Endothelial cell of umbilical vein (primary cell): Measurements from ENCODE around the gene SVIL. TPM values are rescaled to one million over a fixed set of nuclear protein-coding genes. Genes with fewer than 3 reads are reported as not detected.
"Not testable (repeated sequence)": the region's sequence is repeated elsewhere in the genome, so short reads cannot be mapped to it uniquely, and the experiment has no call there.

Experiments used
- BruUV-seq: library from RNA; stranded (reverse); fragments of 400-500 nt; replicated peaks from 2 replicates; lab custom pipeline; 2021; lab: Mats Ljungman, UMichigan
- CTCF ChIA-PET: fragments of 300-600, 350-600 bp; sonication (Branson Sonifier 250); formaldehyde crosslinking; loops from one replicate; lab custom pipeline; 2021; ENCODE audit warnings: antibody characterized with exemption, inconsistent platforms; lab: Charles Lee
- POLR2A ChIA-PET: fragments of 300-600, 350-600 bp; sonication (Branson Sonifier 250); formaldehyde crosslinking; loops from one replicate; lab custom pipeline; 2021; ENCODE audit warnings: antibody characterized with exemption, inconsistent platforms; lab: Charles Lee
- DNase-seq: peaks from one replicate; pipeline ENCODE4 v3.0.0-alpha.2; 2011; ENCODE audit warnings: low read depth, low spot score
- FAIRE-seq: peaks from 2 replicates; lab custom pipeline; 2011; peaks lifted over from hg19 to GRCh38; lab: Jason Lieb, UNC
- H2AFZ ChIP-seq: 2 replicates; pipeline ENCODE4 v1.6.0; 2012; ENCODE audit warnings: low read depth, low read length, control low read depth, inconsistent platforms
- H3K27ac ChIP-seq: 2 replicates; pipeline ENCODE4 v1.5.1; 2011; ENCODE audit warnings: low read depth, mild to moderate bottlenecking, control low read depth, low read length, moderate library complexity; ENCODE audit not compliant: insufficient read depth
- H3K27me3 ChIP-seq, 2 experiments: 2 replicates each; pipeline versions ENCODE4 v1.6.0 to v1.6.1; 2011; ENCODE audit warnings: low read length in 2 of 2, mixed read lengths in 1 of 2; ENCODE audit not compliant: control insufficient read depth in 2 of 2, insufficient read depth in 2 of 2
- H3K36me3 ChIP-seq, 2 experiments: 2 replicates in 1 of 2; 3 replicates in 1 of 2; pipeline ENCODE4 v1.5.1; 2011; ENCODE audit warnings: low read length in 2 of 2, mild to moderate bottlenecking in 1 of 2, moderate library complexity in 1 of 2; ENCODE audit not compliant: control insufficient read depth in 2 of 2, insufficient read depth in 2 of 2; ENCODE audit errors: extremely low read depth in 1 of 2
- H3K4me1 ChIP-seq: 3 replicates; pipeline ENCODE4 v1.5.1; 2011; ENCODE audit warnings: mild to moderate bottlenecking, low read length; ENCODE audit not compliant: control insufficient read depth, insufficient read depth; ENCODE audit errors: extremely low read depth
- H3K4me2 ChIP-seq: 2 replicates; pipeline ENCODE4 v1.6.1; 2011; ENCODE audit warnings: low read length, control low read depth, mixed read lengths; ENCODE audit not compliant: insufficient read depth
- H3K4me3 ChIP-seq, 3 experiments: fragments of 200-600 bp in 1 of 3; sonication (generic), shearing (Covaris generic) in 1 of 3; replicated peaks in 1 of 3; 2 replicates each; pipeline ENCODE4 v1.5.1; 2011 to 2016; ENCODE audit warnings: control low read depth in 3 of 3, low read length in 3 of 3, mild to moderate bottlenecking in 2 of 3, inconsistent platforms in 1 of 3, low read depth in 1 of 3, moderate library complexity in 1 of 3; ENCODE audit not compliant: insufficient read depth in 1 of 3
- H3K79me2 ChIP-seq: 2 replicates; pipeline ENCODE4 v1.6.0; 2012; ENCODE audit warnings: low read length, inconsistent platforms; ENCODE audit not compliant: control insufficient read depth, insufficient read depth
- H3K9ac ChIP-seq: replicated peaks from 2 replicates; pipeline ENCODE3; 2011; ENCODE audit warnings: low read length, control low read depth; ENCODE audit not compliant: insufficient read depth; ENCODE audit errors: extremely low read depth
- H3K9me1 ChIP-seq: replicated peaks from 3 replicates; pipeline ENCODE4 v1.6.0; 2011; ENCODE audit warnings: mild to moderate bottlenecking, low read length; ENCODE audit not compliant: control insufficient read depth, insufficient read depth; ENCODE audit errors: extremely low read depth
- H3K9me3 ChIP-seq: replicated peaks from 2 replicates; pipeline ENCODE4 v1.5.1; 2012; ENCODE audit warnings: low read length, inconsistent platforms; ENCODE audit not compliant: control insufficient read depth, insufficient read depth
- H4K20me1 ChIP-seq: replicated peaks from 2 replicates; pipeline ENCODE3; 2011; ENCODE audit warnings: mild to moderate bottlenecking, low read length; ENCODE audit not compliant: control insufficient read depth, insufficient read depth; ENCODE audit errors: extremely low read depth
- JUN ChIP-seq: IDR thresholded peaks from 2 replicates; pipeline ENCODE4 v1.6.1; 2011; ENCODE audit warnings: borderline replicate concordance, low read depth; ENCODE audit not compliant: insufficient read length, insufficient read depth
- dilution Hi-C: fragments of 300-500 bp; cut with MboI; formaldehyde crosslinking; loops from one replicate; pipeline ENCODE4 v1.15.0; 2019; ENCODE audit warnings: low sequenced_read_pairs; ENCODE audit not compliant: extremely low pct_ligation_motif_present
- intact Hi-C: fragments of 100-400 bp; cut with micrococcal nuclease; formaldehyde crosslinking; loops from one replicate; pipeline ENCODE4 v1.10.0; 2022
- polyA plus RNA-seq, 4 experiments: library from polyadenylated mRNA; depleted of rRNA in 3 of 4; stranded (reverse) in 3 of 4; unstranded in 1 of 4; fragments of >200 nt; gene quantifications; 2 replicates each; pipeline versions ENCODE4 v1.2.1 to v1.2.3, GENCODE V29; 2011 to 2012; ENCODE audit warnings: missing spikeins in 1 of 4
- total RNA-seq: library from RNA; stranded (reverse); gene quantifications from 2 replicates; pipeline ENCODE4 v1.2.3, GENCODE V29; 2021
- TF ChIP-seq, protein P1 (sequence below): IDR thresholded peaks from 2 replicates; pipeline ENCODE4 v1.6.1; 2011; ENCODE audit not compliant: insufficient read depth, insufficient read length
- TF ChIP-seq, protein P2 (sequence below), 2 donors: IDR thresholded peaks; 1 replicate in 1 of 2; 2 replicates in 1 of 2; pipeline ENCODE4 v1.5.1; 2011; ENCODE audit warnings: low read length in 2 of 2, mild to moderate bottlenecking in 2 of 2, moderate library complexity in 2 of 2, control low read depth in 1 of 2, inconsistent platforms in 1 of 2, low read depth in 1 of 2; ENCODE audit not compliant: insufficient read depth in 1 of 2; ENCODE audit errors: extremely low read depth in 1 of 2

The SVIL gene
- total and polyA plus RNA-seq, 2 donors (not counting 3 experiments of a cell fraction or from before 2014, with no cell fraction given), result 22.6 to 70.7 TPM

DNA sequence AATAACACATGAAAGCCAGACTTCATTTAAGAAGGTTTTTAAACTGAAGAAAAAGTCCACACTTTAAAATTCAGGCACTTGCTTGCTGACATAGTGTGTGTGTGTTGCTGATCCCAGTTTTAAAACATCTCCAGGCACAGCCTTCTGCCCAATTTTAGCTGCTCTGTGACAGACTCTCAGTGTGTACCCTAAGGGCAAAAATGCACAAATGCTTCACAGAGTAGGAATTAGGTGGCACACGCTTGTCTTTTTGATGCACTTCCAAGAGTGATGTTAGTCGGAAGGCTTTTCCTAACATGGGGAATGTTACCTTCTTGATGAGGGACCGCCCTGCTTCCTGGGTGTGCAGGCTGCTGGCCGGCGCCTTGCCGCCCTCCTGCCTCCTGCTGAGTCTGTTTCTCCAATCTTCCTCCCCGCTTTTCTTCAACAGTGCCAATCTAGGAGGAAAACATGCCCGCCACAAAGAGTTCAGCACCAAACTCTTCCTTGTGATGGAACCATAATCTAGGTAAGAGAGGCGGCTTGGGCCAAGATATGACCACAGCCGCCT is 122.3 kb downstream of the SVIL start:
- no peak for TF ChIP-seq JUN
- TF ChIP-seq, protein P1, sequence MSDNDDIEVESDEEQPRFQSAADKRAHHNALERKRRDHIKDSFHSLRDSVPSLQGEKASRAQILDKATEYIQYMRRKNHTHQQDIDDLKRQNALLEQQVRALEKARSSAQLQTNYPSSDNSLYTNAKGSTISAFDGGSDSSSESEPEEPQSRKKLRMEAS, result no peak
- TF ChIP-seq, protein P2, sequence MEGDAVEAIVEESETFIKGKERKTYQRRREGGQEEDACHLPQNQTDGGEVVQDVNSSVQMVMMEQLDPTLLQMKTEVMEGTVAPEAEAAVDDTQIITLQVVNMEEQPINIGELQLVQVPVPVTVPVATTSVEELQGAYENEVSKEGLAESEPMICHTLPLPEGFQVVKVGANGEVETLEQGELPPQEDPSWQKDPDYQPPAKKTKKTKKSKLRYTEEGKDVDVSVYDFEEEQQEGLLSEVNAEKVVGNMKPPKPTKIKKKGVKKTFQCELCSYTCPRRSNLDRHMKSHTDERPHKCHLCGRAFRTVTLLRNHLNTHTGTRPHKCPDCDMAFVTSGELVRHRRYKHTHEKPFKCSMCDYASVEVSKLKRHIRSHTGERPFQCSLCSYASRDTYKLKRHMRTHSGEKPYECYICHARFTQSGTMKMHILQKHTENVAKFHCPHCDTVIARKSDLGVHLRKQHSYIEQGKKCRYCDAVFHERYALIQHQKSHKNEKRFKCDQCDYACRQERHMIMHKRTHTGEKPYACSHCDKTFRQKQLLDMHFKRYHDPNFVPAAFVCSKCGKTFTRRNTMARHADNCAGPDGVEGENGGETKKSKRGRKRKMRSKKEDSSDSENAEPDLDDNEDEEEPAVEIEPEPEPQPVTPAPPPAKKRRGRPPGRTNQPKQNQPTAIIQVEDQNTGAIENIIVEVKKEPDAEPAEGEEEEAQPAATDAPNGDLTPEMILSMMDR (IDR thresholded peaks at IDR 0.05; ENCODE audit: extremely low read depth in 1 of 2, insufficient read depth in 1 of 2, low read depth in 1 of 2, low read length in 2 of 2), result no peak
- POLR2A ChIA-PET, result no interaction called here
- no peaks in the 10 kb centered on the region for H3K27me3 ChIP-seq

GRCh38 chr10:29511806-29512205 is 123.0 kb downstream of the SVIL start:
- H3K9ac ChIP-seq, H3K4me2 ChIP-seq, H3K9me3 ChIP-seq, DNase-seq, H3K27me3 ChIP-seq, H3K4me1 ChIP-seq, BruUV-seq, H3K79me2 ChIP-seq, H3K36me3 ChIP-seq, H2AFZ ChIP-seq, H4K20me1 ChIP-seq, H3K4me3 ChIP-seq, H3K9me1 ChIP-seq, dilution Hi-C loops, POLR2A ChIA-PET, H3K27ac ChIP-seq, FAIRE-seq: not testable (repeated sequence)
- CTCF ChIA-PET, result interaction anchor here (0.6 to 2.4 kb wide), 3 partner anchors 22 to 1160 kb away, joined by 3 to 18 read pairs (median 4); no protein-coding TSS in a partner anchor
- intact Hi-C loops, result loop anchor here (5.0 kb wide), 1 partner anchor 225 kb away; no protein-coding TSS in a partner anchor

More for the DNA sequence above, 122.3 kb downstream of the SVIL start:
- FAIRE-seq, result no peak
- no peak for DNase-seq
- dilution Hi-C loops, result no loop called here
- no peaks in the 10 kb centered on the region for H3K9me1 ChIP-seq
- no peak overlapping the region for H2AFZ ChIP-seq
- intact Hi-C loops, result loop anchor here (5.0 kb wide), 1 partner anchor 225 kb away; no protein-coding TSS in a partner anchor
- no TSS peak for BruUV-seq
- H4K20me1 ChIP-seq, result peaks cover 3% of the 10 kb centered on the region
- no peak overlapping the region for H3K9ac ChIP-seq
- H3K4me1 ChIP-seq, result no peaks in the 10 kb centered on the region
- no peak overlapping the region for H3K4me2 ChIP-seq
- H3K79me2 ChIP-seq, result no peaks in the 10 kb centered on the region
- peaks cover 2 to 10% of the 10 kb centered on the region in 2 experiments for H3K36me3 ChIP-seq
- no peak overlapping the region for H3K27ac ChIP-seq
- CTCF ChIA-PET, result interaction anchor here (0.6 to 3.2 kb wide), 20 partner anchors 9 to 1160 kb away, joined by 3 to 34 read pairs (median 5); no protein-coding TSS in a partner anchor
- no peaks in the 10 kb centered on the region for H3K9me3 ChIP-seq
- H3K4me3 ChIP-seq, result no peak overlapping the region

GRCh38 chr10:29510483-29511157 is 124.2 kb downstream of the SVIL start:
- H3K79me2 ChIP-seq, H3K9ac ChIP-seq, H3K27ac ChIP-seq, H3K36me3 ChIP-seq, H3K4me2 ChIP-seq, H3K4me1 ChIP-seq, H3K9me3 ChIP-seq, H4K20me1 ChIP-seq, FAIRE-seq, H3K9me1 ChIP-seq, dilution Hi-C loops, H3K4me3 ChIP-seq, BruUV-seq, H3K27me3 ChIP-seq, POLR2A ChIA-PET, DNase-seq, H2AFZ ChIP-seq: not testable (repeated sequence)
- intact Hi-C loops, result loop anchor here (5.0 kb wide), 1 partner anchor 227 kb away; no protein-coding TSS in a partner anchor
- CTCF ChIA-PET, result interaction anchor here (0.5 to 2.0 kb wide), 5 partner anchors 9 to 79 kb away, joined by 3 to 9 read pairs (median 4); no protein-coding TSS in a partner anchor
